ENCODE measurements around the gene FAM114A1. TPM values are rescaled to one million over a fixed set of nuclear protein-coding genes. Genes with fewer than 3 reads are reported as not detected.

FAM114A1 gene
- total RNA-seq, 1 donor from 2014 or later = 41.6 TPM

- intact Hi-C loops (cut with DNase I) = no loop called here
- Histone ChIP-seq H3K4me3 (no peak overlapping the region), H3K4me1 (no peaks in the 10 kb centered on the region), H3K27ac (no peak overlapping the region), H3K27me3 (ENCODE audit: low read depth) (no peaks in the 10 kb centered on the region), H3K36me3 (peaks cover 48% of the 10 kb centered on the region), H3K9me3 (no peaks in the 10 kb centered on the region)
- TF ChIP-seq CTCF (IDR thresholded peaks at IDR 0.05) = peak; percentile 34
- no peak for DNase-seq
- ATAC-seq = peak in 1 of 2 donors; percentile 54
These were observed 35.1 kb downstream of the FAM114A1 start for GRCh38 chr4:38902695-38903094.

GRCh38 chr4:38904090-38904666 is 36.6 kb downstream of the FAM114A1 start:
- H3K4me1 ChIP-seq = no peaks in the 10 kb centered on the region
- intact Hi-C loops (cut with DNase I) = no loop called here
- TF ChIP-seq CTCF (IDR thresholded peaks at IDR 0.05) = no peak
- no peak overlapping the region for H3K4me3 ChIP-seq
- H3K27ac ChIP-seq = no peak overlapping the region
- H3K36me3 ChIP-seq = peaks cover 55% of the 10 kb centered on the region
- no peaks in the 10 kb centered on the region for H3K9me3 ChIP-seq
- ATAC-seq = no peak
- DNase-seq = no peak
- H3K27me3 ChIP-seq (ENCODE audit: low read depth) = no peaks in the 10 kb centered on the region

- no peak for DNase-seq
- H3K36me3 ChIP-seq = peaks cover 55% of the 10 kb centered on the region
- H3K4me3 ChIP-seq = no peak overlapping the region
- intact Hi-C loops (cut with DNase I) = no loop called here
- ATAC-seq = no peak
- no peaks in the 10 kb centered on the region for H3K9me3 ChIP-seq
- no peak overlapping the region for H3K27ac ChIP-seq
- TF ChIP-seq CTCF (IDR thresholded peaks at IDR 0.05) = no peak
- H3K4me1 ChIP-seq = no peaks in the 10 kb centered on the region
- no peaks in the 10 kb centered on the region for H3K27me3 ChIP-seq (ENCODE audit: low read depth)
These were observed 37.1 kb downstream of the FAM114A1 start for GRCh38 chr4:38904682-38905081.

GRCh38 chr4:38905652-38906385 is 38.2 kb downstream of the FAM114A1 start:
- no peaks in the 10 kb centered on the region for H3K4me1 ChIP-seq
- no peak for TF ChIP-seq CTCF (IDR thresholded peaks at IDR 0.05)
- no peaks in the 10 kb centered on the region for H3K27me3 ChIP-seq (ENCODE audit: low read depth)
- no peak overlapping the region for H3K4me3 ChIP-seq
- ATAC-seq (no peak), DNase-seq (no peak)
- intact Hi-C loops (cut with DNase I) = no loop called here
- no peaks in the 10 kb centered on the region for H3K9me3 ChIP-seq
- H3K27ac ChIP-seq = no peak overlapping the region
- peaks cover 65% of the 10 kb centered on the region for H3K36me3 ChIP-seq

GRCh38 chr4:38907696-38908270 is 40.2 kb downstream of the FAM114A1 start:
- H3K4me3 ChIP-seq = no peak overlapping the region
- H3K4me1 ChIP-seq = no peaks in the 10 kb centered on the region
- H3K36me3 ChIP-seq = peaks cover 79% of the 10 kb centered on the region
- H3K9me3 ChIP-seq = no peaks in the 10 kb centered on the region
- no peak for ATAC-seq
- no peaks in the 10 kb centered on the region for H3K27me3 ChIP-seq (ENCODE audit: low read depth)
- intact Hi-C loops (cut with DNase I) = no loop called here
- no peak for TF ChIP-seq CTCF (IDR thresholded peaks at IDR 0.05)
- no peak for DNase-seq
- no peak overlapping the region for H3K27ac ChIP-seq

All from lower lobe of right lung (tissue), 2 donors.